PC-9 (cell line): ENCODE data around the gene A1BG. TPM values are rescaled to one million over a fixed set of nuclear protein-coding genes. Genes with fewer than 3 reads are reported as not detected.

Experiments
- BruUV-seq: library from RNA; stranded (reverse); fragments of 400-500 nt; replicated peaks from 2 replicates; lab custom pipeline; 2021; lab: Mats Ljungman, UMichigan
- CTCF ChIA-PET: fragments of 300-600 bp; sonication (Branson Sonifier 250); formaldehyde crosslinking; loops from one replicate; lab custom pipeline; 2022; ENCODE audit warnings: antibody characterized with exemption; lab: Charles Lee
- POLR2A ChIA-PET: fragments of 300-600 bp; sonication (Branson Sonifier 250); formaldehyde crosslinking; loops from one replicate; lab custom pipeline; 2022; ENCODE audit warnings: antibody characterized with exemption; ENCODE audit not compliant: unreplicated experiment; lab: Charles Lee
- DNase-seq, 2 experiments: peaks; one replicate each; pipeline versions ENCODE4 v3.0.0 to v3.0.0-alpha.2; 2015 to 2022; ENCODE audit warnings: mixed read lengths in 1 of 2
- H2AFZ ChIP-seq: fragments of 200-600 bp; sonication (generic); 2 replicates; pipeline ENCODE4 v1.8.1; 2017; ENCODE audit warnings: antibody characterized with exemption
- H3F3A ChIP-seq: fragments of 200-600 bp; sonication (generic); 2 replicates; pipeline ENCODE4 v1.8.1; 2017; ENCODE audit warnings: antibody characterized with exemption, mild to moderate bottlenecking, low read depth; ENCODE audit not compliant: insufficient read depth
- H3K27ac ChIP-seq: fragments of 200-600 bp; sonication (generic); 2 replicates; pipeline ENCODE4 v1.6.1; 2016; ENCODE audit warnings: mixed run types
- H3K27me3 ChIP-seq: fragments of 200-600 bp; sonication (generic); 2 replicates; pipeline ENCODE4 v1.6.1; 2016; ENCODE audit warnings: low read depth, mixed run types; ENCODE audit not compliant: insufficient read depth
- H3K36me3 ChIP-seq: fragments of 200-600 bp; sonication (generic); 2 replicates; pipeline ENCODE4 v1.6.1; 2016; ENCODE audit warnings: low read depth, mixed run types
- H3K4me1 ChIP-seq: fragments of 200-600 bp; sonication (generic); replicated peaks from 2 replicates; pipeline ENCODE4 v1.6.1; 2016; ENCODE audit warnings: mixed run types; ENCODE audit not compliant: insufficient read depth
- H3K4me2 ChIP-seq: fragments of 200-600 bp; sonication (generic); 2 replicates; pipeline ENCODE4 v1.6.1; 2017; ENCODE audit warnings: mixed run types
- H3K4me3 ChIP-seq: fragments of 200-600 bp; sonication (generic); 2 replicates; pipeline ENCODE4 v1.6.1; 2016; ENCODE audit warnings: mixed run types
- H3K79me2 ChIP-seq: fragments of 200-600 bp; sonication (generic); 2 replicates; pipeline ENCODE4 v1.6.1; 2017; ENCODE audit warnings: low read depth, mixed run types
- H3K9me2 ChIP-seq: fragments of 200-600 bp; sonication (generic); 2 replicates; pipeline ENCODE4 v1.8.1; 2017; ENCODE audit warnings: mild to moderate bottlenecking; ENCODE audit not compliant: insufficient read depth
- H3K9me3 ChIP-seq: fragments of 200-600 bp; sonication (generic); 2 replicates; pipeline ENCODE4 v1.8.1; 2016; ENCODE audit warnings: low read depth; ENCODE audit not compliant: insufficient read depth
- H4K20me1 ChIP-seq: fragments of 200-600 bp; sonication (generic); 2 replicates; pipeline ENCODE4 v1.8.1; 2017; ENCODE audit not compliant: insufficient read depth
- CTCF ChIP-seq: fragments of 200-600 bp; sonication (generic); conservative IDR thresholded peaks from 2 replicates; pipeline ENCODE4 v1.6.1; 2017; ENCODE audit warnings: mixed run types, antibody characterized with exemption, mild to moderate bottlenecking, moderate library complexity
- EZH2 ChIP-seq: fragments of 200-600 bp; sonication (generic); IDR thresholded peaks from 2 replicates; pipeline ENCODE4 v1.8.0; 2017; ENCODE audit warnings: antibody characterized with exemption, low read depth
- intact Hi-C: fragments of 100-400 bp; cut with micrococcal nuclease; formaldehyde crosslinking; loops from one replicate; pipeline ENCODE4 v1.10.0; 2022; ENCODE audit not compliant: unreplicated experiment
- total RNA-seq: library from RNA; stranded (reverse); gene quantifications from 2 replicates; pipeline ENCODE4 v1.2.3, GENCODE V29; 2021

A1BG gene
- total RNA-seq, 1 experiment from 2014 or later, result 2.5 TPM

GRCh38 chr19:58346961-58347929 lies 6.0 kb downstream of the A1BG start:
- Histone ChIP-seq H3K9me3 (no peaks in the 10 kb centered on the region), H3K4me3 (no peak overlapping the region), H3K4me1 (no peaks in the 10 kb centered on the region), H4K20me1 (no peaks in the 10 kb centered on the region), H3K27ac (no peak overlapping the region), H3K36me3 (no peaks in the 10 kb centered on the region), H3F3A (no peaks in the 10 kb centered on the region), H2AFZ (no peak overlapping the region), H3K9me2 (no peaks in the 10 kb centered on the region), H3K27me3 (no peaks in the 10 kb centered on the region), H3K4me2 (no peak overlapping the region), H3K79me2 (no peaks in the 10 kb centered on the region)
- DNase-seq, result no peak
- CTCF ChIA-PET, result no interaction called here
- TF ChIP-seq EZH2 (no peak), CTCF (no peak)
- POLR2A ChIA-PET, result interaction anchor here (0.6 kb wide), 1 partner anchor 8 kb away, joined by 3 read pairs; no protein-coding TSS in a partner anchor
- intact Hi-C loops, result no loop called here
- no TSS peak for BruUV-seq

GRCh38 chr19:58345558-58345957 lies 7.7 kb downstream of the A1BG start:
- H3K9me2 ChIP-seq, result no peaks in the 10 kb centered on the region
- no TSS peak for BruUV-seq
- ChIA-PET POLR2A (no interaction called here), CTCF (no interaction called here)
- no peaks in the 10 kb centered on the region for H3K27me3 ChIP-seq
- no peaks in the 10 kb centered on the region for H3K9me3 ChIP-seq
- no peaks in the 10 kb centered on the region for H3K4me1 ChIP-seq
- no peak overlapping the region for H3K27ac ChIP-seq
- TF ChIP-seq EZH2, result no peak
- H3K4me3 ChIP-seq, result no peak overlapping the region
- no peak for DNase-seq
- H3F3A ChIP-seq, result no peaks in the 10 kb centered on the region
- no peaks in the 10 kb centered on the region for H3K36me3 ChIP-seq
- no peak overlapping the region for H2AFZ ChIP-seq
- intact Hi-C loops, result no loop called here
- no peak overlapping the region for H3K4me2 ChIP-seq
- no peaks in the 10 kb centered on the region for H4K20me1 ChIP-seq
- no peaks in the 10 kb centered on the region for H3K79me2 ChIP-seq

- ChIA-PET CTCF (no interaction called here), POLR2A (no interaction called here)
- no peaks in the 10 kb centered on the region for H3K36me3 ChIP-seq
- no peaks in the 10 kb centered on the region for H3K4me1 ChIP-seq
- H2AFZ ChIP-seq, result no peak overlapping the region
- TF ChIP-seq CTCF (peak; percentile 27; the same call in 1 of the 2 replicates), EZH2 (no peak)
- H3K79me2 ChIP-seq, result no peaks in the 10 kb centered on the region
- H3K4me2 ChIP-seq, result no peak overlapping the region
- no TSS peak for BruUV-seq
- no peaks in the 10 kb centered on the region for H3K9me3 ChIP-seq
- H3K27ac ChIP-seq, result no peak overlapping the region
- no peaks in the 10 kb centered on the region for H3F3A ChIP-seq
- DNase-seq, result peak in 1 of 2 experiments; percentile 40
- H4K20me1 ChIP-seq, result no peaks in the 10 kb centered on the region
- intact Hi-C loops, result no loop called here
- no peaks in the 10 kb centered on the region for H3K9me2 ChIP-seq
- H3K4me3 ChIP-seq, result no peak overlapping the region
- H3K27me3 ChIP-seq, result no peaks in the 10 kb centered on the region
These were observed 14.3 kb downstream of the A1BG start for GRCh38 chr19:58338825-58339558.
